Osteoblast (primary cell): ENCODE results near the gene AHDC1. TPM values are rescaled to one million over a fixed set of nuclear protein-coding genes. Genes with fewer than 3 reads are reported as not detected.

ENCODE experiments used
- DNase-seq: peaks from one replicate; pipeline ENCODE4 v3.0.0; 2011; ENCODE audit warnings: low spot score, mixed read lengths; ENCODE audit not compliant: insufficient read length; ENCODE audit errors: missing footprints
- H2AFZ ChIP-seq: 2 replicates; pipeline ENCODE4 v1.6.0; 2011; ENCODE audit warnings: mild to moderate bottlenecking, low read length
- H3K27ac ChIP-seq: 2 replicates; pipeline ENCODE4 v1.5.1; 2011; ENCODE audit warnings: mild to moderate bottlenecking, low read depth, low read length, moderate library complexity
- H3K27me3 ChIP-seq: 2 replicates; pipeline ENCODE4 v1.6.0; 2012; ENCODE audit warnings: mild to moderate bottlenecking, control low read depth, inconsistent platforms, low read length, moderate library complexity; ENCODE audit not compliant: insufficient read depth
- H3K36me3 ChIP-seq: 2 replicates; pipeline ENCODE4 v1.5.1; 2011; ENCODE audit warnings: mild to moderate bottlenecking, low read length, control low read depth, moderate library complexity; ENCODE audit not compliant: insufficient read depth
- H3K4me1 ChIP-seq: 2 replicates; pipeline ENCODE4 v1.5.1; 2011; ENCODE audit warnings: mild to moderate bottlenecking, low read length, control low read depth, moderate library complexity; ENCODE audit not compliant: insufficient read depth
- H3K4me2 ChIP-seq: 2 replicates; pipeline ENCODE4 v1.6.0; 2011; ENCODE audit warnings: mild to moderate bottlenecking, low read length; ENCODE audit not compliant: insufficient read depth
- H3K4me3 ChIP-seq: fragments of 200-600 bp; sonication (generic); 3 replicates; pipeline ENCODE4 v1.5.1; 2012; ENCODE audit warnings: mild to moderate bottlenecking, low read length, inconsistent platforms; ENCODE audit not compliant: insufficient read depth
- H3K79me2 ChIP-seq: 2 replicates; pipeline ENCODE4 v1.6.0; 2012; ENCODE audit warnings: mild to moderate bottlenecking, low read length, control low read depth, inconsistent platforms; ENCODE audit not compliant: insufficient read depth
- H3K9me3 ChIP-seq: 2 replicates; pipeline ENCODE4 v1.5.1; 2011; ENCODE audit warnings: low read depth, low read length, control low read depth
- H4K20me1 ChIP-seq: 2 replicates; pipeline ENCODE4 v1.6.0; 2012; ENCODE audit warnings: mild to moderate bottlenecking, low read length, control low read depth; ENCODE audit not compliant: insufficient read depth
- CTCF ChIP-seq: IDR thresholded peaks from 2 replicates; pipeline ENCODE4 v1.5.1; 2011; ENCODE audit warnings: mild to moderate bottlenecking, low read depth, low read length, moderate library complexity; ENCODE audit errors: extremely low read depth
- total RNA-seq: library from RNA; depleted of rRNA; stranded (reverse); fragments of >200 nt; gene quantifications from 2 replicates; pipeline ENCODE4 v1.2.3, GENCODE V29; 2012

Gene AHDC1
- total RNA-seq, 1 donor = 11.2 TPM

GRCh38 chr1:27522432-27523336, 81.3 kb downstream of the AHDC1 start:
- Histone ChIP-seq H3K27me3 (no peaks in the 10 kb centered on the region), H3K4me2 (no peak overlapping the region), H4K20me1 (no peaks in the 10 kb centered on the region), H3K36me3 (no peaks in the 10 kb centered on the region), H3K27ac (no peak overlapping the region), H3K4me1 (peaks cover 18% of the 10 kb centered on the region), H3K4me3 (no peak overlapping the region), H3K9me3 (no peaks in the 10 kb centered on the region), H2AFZ (no peak overlapping the region), H3K79me2 (no peaks in the 10 kb centered on the region)
- peak; percentile 83 for DNase-seq
- TF ChIP-seq CTCF = no peak

DNA sequence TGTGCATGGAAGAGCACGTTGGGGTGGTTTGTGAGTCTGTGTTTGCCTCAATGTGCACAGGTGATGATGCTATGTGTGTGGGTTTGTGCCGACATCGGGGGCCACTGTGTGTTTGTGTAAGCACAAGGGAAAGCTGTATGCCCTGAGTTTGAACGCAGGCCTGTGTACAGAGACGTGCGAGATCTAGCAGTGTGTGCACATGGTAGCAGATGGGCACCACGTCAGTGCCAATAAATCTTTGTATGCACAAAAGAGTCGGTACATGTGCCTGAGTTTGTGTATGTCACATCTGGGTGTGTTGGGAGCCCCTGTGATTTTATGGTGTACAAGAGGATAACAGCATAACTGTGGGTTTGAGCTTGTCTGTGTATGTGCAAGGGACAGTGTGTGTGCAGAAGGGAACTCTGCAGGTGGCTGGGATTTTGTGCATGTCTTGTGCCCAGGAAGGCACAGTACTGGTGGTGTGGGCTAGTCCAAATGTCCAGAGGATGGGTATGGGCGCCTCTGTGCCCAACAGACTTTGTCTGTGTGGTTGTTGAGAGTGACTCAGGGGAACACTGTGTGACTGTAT, 82.0 kb downstream of the AHDC1 start:
- Histone ChIP-seq H3K4me3 (no peak overlapping the region), H3K4me1 (peaks cover 18% of the 10 kb centered on the region), H2AFZ (no peak overlapping the region), H3K9me3 (no peaks in the 10 kb centered on the region), H4K20me1 (no peaks in the 10 kb centered on the region), H3K4me2 (no peak overlapping the region), H3K27ac (no peak overlapping the region), H3K36me3 (no peaks in the 10 kb centered on the region), H3K79me2 (no peaks in the 10 kb centered on the region), H3K27me3 (no peaks in the 10 kb centered on the region)
- no peak for TF ChIP-seq CTCF
- DNase-seq = peak; percentile 79

GRCh38 chr1:27521336-27521831, 82.6 kb downstream of the AHDC1 start:
- no peak for TF ChIP-seq CTCF
- no peaks in the 10 kb centered on the region for H4K20me1 ChIP-seq
- no peaks in the 10 kb centered on the region for H3K36me3 ChIP-seq
- H3K27me3 ChIP-seq = no peaks in the 10 kb centered on the region
- DNase-seq = peak; percentile 85
- H3K4me1 ChIP-seq = peaks cover 18% of the 10 kb centered on the region
- peak overlapping the region; percentile 35 for H2AFZ ChIP-seq
- no peak overlapping the region for H3K4me3 ChIP-seq
- no peak overlapping the region for H3K4me2 ChIP-seq
- no peak overlapping the region for H3K27ac ChIP-seq
- H3K9me3 ChIP-seq = no peaks in the 10 kb centered on the region
- H3K79me2 ChIP-seq = no peaks in the 10 kb centered on the region

- Histone ChIP-seq H3K27ac (no peak overlapping the region), H2AFZ (no peak overlapping the region)
- DNase-seq = peak; percentile 39
These were observed 83.3 kb downstream of the AHDC1 start for GRCh38 chr1:27520651-27521050.

More at GRCh38 chr1:27520651-27521050, 83.3 kb downstream of the AHDC1 start:
- H3K9me3 ChIP-seq = no peaks in the 10 kb centered on the region
- no peaks in the 10 kb centered on the region for H3K79me2 ChIP-seq
- H4K20me1 ChIP-seq = no peaks in the 10 kb centered on the region
- TF ChIP-seq CTCF = no peak
- no peak overlapping the region for H3K4me3 ChIP-seq
- H3K27me3 ChIP-seq = no peaks in the 10 kb centered on the region
- no peak overlapping the region for H3K4me2 ChIP-seq
- no peaks in the 10 kb centered on the region for H3K36me3 ChIP-seq
- peaks cover 13% of the 10 kb centered on the region for H3K4me1 ChIP-seq
